ENCODE measurements around the gene CLHC1. TPM values are rescaled to one million over a fixed set of nuclear protein-coding genes. Genes with fewer than 3 reads are reported as not detected.

The CLHC1 gene
- total RNA-seq, 3 donors from 2014 or later (not counting 1 experiment from before 2014, with no cell fraction given), result 5.6 to 14.9 (median 6.3) TPM

GRCh38 chr2:55236992-55237543 lies 5.0 kb upstream of the CLHC1 start:
- no peak for TF ChIP-seq CTCF (IDR thresholded peaks at IDR 0.05)
- WGBS (ENCODE audit: insufficient coverage), result no CpG with 5 or more reads among the region's 2 CpGs
- Histone ChIP-seq H3K9me3 (ENCODE audit: control insufficient read depth, insufficient read depth, low read length) (no peaks in the 10 kb centered on the region), H3K27me3 (ENCODE audit: control insufficient read depth, insufficient read depth, low read length) (no peaks in the 10 kb centered on the region), H3K4me1 (ENCODE audit: control insufficient read depth, insufficient read depth, low read length) (peaks cover 12% of the 10 kb centered on the region), H3K4me3 (ENCODE audit: low read length) (no peak overlapping the region), H3K27ac (ENCODE audit: low read length) (no peak overlapping the region), H3K36me3 (ENCODE audit: control insufficient read depth, insufficient read depth, low read length) (peaks cover 47% of the 10 kb centered on the region)
- DNase-seq (no peak), ATAC-seq (no peak)
- intact Hi-C loops (cut with micrococcal nuclease), result loop anchor here (10.0 kb wide), 1 partner anchor 378 kb away; the partner anchor contains the start of gene PPP4R3B
- Mint-ChIP-seq H3K4me1 (peaks cover 26 to 33% of the 10 kb centered on the region in 2 donors), H3K4me3 (no peak overlapping the region), H3K9me3 (no peaks in the 10 kb centered on the region), H3K27me3 (ENCODE audit: low read depth in 2 of 2) (no peaks in the 10 kb centered on the region), H3K27ac (peak overlapping the region in 1 of 2 donors; percentile 100), H3K36me3 (peaks cover 6% of the 10 kb centered on the region)

GRCh38 chr2:55235724-55236538 lies 3.8 kb upstream of the CLHC1 start:
- ATAC-seq, result no peak
- intact Hi-C loops (cut with micrococcal nuclease), result loop anchor here (10.0 kb wide), 1 partner anchor 379 kb away; the partner anchor contains the start of gene PPP4R3B
- H3K27me3 ChIP-seq (ENCODE audit: control insufficient read depth, insufficient read depth, low read length), result no peaks in the 10 kb centered on the region
- H3K4me3 ChIP-seq (ENCODE audit: low read length), result no peak overlapping the region
- H3K9me3 ChIP-seq (ENCODE audit: control insufficient read depth, insufficient read depth, low read length), result no peaks in the 10 kb centered on the region
- 100% methylated on average over 3 of the region's 3 CpGs for WGBS (ENCODE audit: insufficient coverage)
- no peak overlapping the region for H3K27ac ChIP-seq (ENCODE audit: low read length)
- Mint-ChIP-seq H3K27me3 (ENCODE audit: low read depth in 2 of 2) (no peaks in the 10 kb centered on the region), H3K36me3 (peaks cover 6% of the 10 kb centered on the region), H3K4me3 (no peak overlapping the region), H3K27ac (peak overlapping the region; percentile 98 to 100), H3K9me3 (no peaks in the 10 kb centered on the region), H3K4me1 (peaks cover 37 to 44% of the 10 kb centered on the region in 2 donors)
- peaks cover 18% of the 10 kb centered on the region for H3K4me1 ChIP-seq (ENCODE audit: control insufficient read depth, insufficient read depth, low read length)
- TF ChIP-seq CTCF (IDR thresholded peaks at IDR 0.05), result no peak
- peaks cover 46% of the 10 kb centered on the region for H3K36me3 ChIP-seq (ENCODE audit: control insufficient read depth, insufficient read depth, low read length)
- DNase-seq, result no peak

- Mint-ChIP-seq H3K4me3 (peak overlapping the region; percentile 99), H3K4me1 (peaks cover 45% of the 10 kb centered on the region in 2 donors), H3K36me3 (peaks cover 6% of the 10 kb centered on the region), H3K9me3 (no peaks in the 10 kb centered on the region), H3K27me3 (ENCODE audit: low read depth in 2 of 2) (no peaks in the 10 kb centered on the region), H3K27ac (peak overlapping the region; percentile 98 to 100)
- H3K27ac ChIP-seq (ENCODE audit: low read length), result peak overlapping the region; percentile 96
- no peaks in the 10 kb centered on the region for H3K9me3 ChIP-seq (ENCODE audit: control insufficient read depth, insufficient read depth, low read length)
- intact Hi-C loops (cut with micrococcal nuclease), result loop anchor here (1.0 to 10.0 kb wide), 5 partner anchors 36 to 381 kb away; partner anchors contain the start of genes CCDC88A, MTIF2, PPP4R3B and RTN4
- H3K36me3 ChIP-seq (ENCODE audit: control insufficient read depth, insufficient read depth, low read length), result peaks cover 37% of the 10 kb centered on the region
- H3K4me1 ChIP-seq (ENCODE audit: control insufficient read depth, insufficient read depth, low read length), result peaks cover 18% of the 10 kb centered on the region
- WGBS (ENCODE audit: insufficient coverage), result 68% methylated on average over 6 of the region's 7 CpGs
- TF ChIP-seq CTCF (IDR thresholded peaks at IDR 0.05), result no peak
- ATAC-seq (no peak), DNase-seq (no peak)
- peak overlapping the region; percentile 87 for H3K4me3 ChIP-seq (ENCODE audit: low read length)
- H3K27me3 ChIP-seq (ENCODE audit: control insufficient read depth, insufficient read depth, low read length), result no peaks in the 10 kb centered on the region
These were observed 1.5 kb upstream of the CLHC1 start for GRCh38 chr2:55233658-55233940.
